ENCODE results near the gene PHF21B. TPM values are rescaled to one million over a fixed set of nuclear protein-coding genes. Genes with fewer than 3 reads are reported as not detected.

The PHF21B gene
- total and polyA plus RNA-seq, 2 of the 8 experiments (the other 6 are each of a cell fraction or from before 2014, with no cell fraction given): 19.3 to 68.1 TPM

GRCh38 chr22:44928136-44928463, 81.7 kb downstream of the PHF21B start (continued):
- TF ChIP-seq CHD7 (IDR thresholded peaks at IDR 0.05; ENCODE audit: insufficient replicate concordance, low read length): no peak

All from H1 (cell line).